ENCODE results near the gene ENO3.

GRCh38 chr17:4974115-4974670, 23.3 kb downstream of the ENO3 start:
- TF ChIP-seq POLR2A (IDR thresholded peaks at IDR 0.05; ENCODE audit: low read depth, low read length) (no peak), POLR2AphosphoS5 (IDR thresholded peaks at IDR 0.05; ENCODE audit: low read depth, low read length) (no peak)
